B cell (primary cell): ENCODE measurements around the gene CYP4A11. TPM values are rescaled to one million over a fixed set of nuclear protein-coding genes. Genes with fewer than 3 reads are reported as not detected.
"Not testable (repeated sequence)": the region's sequence is repeated elsewhere in the genome, so short reads cannot be mapped to it uniquely, and the experiment has no call there.

Experiments used
- ATAC-seq: fragments of 200-7000 bp; cut with Tn5 transposase; one replicate; pipeline ENCODE4 v1.10.0; 2021; ENCODE audit warnings: low read depth, mild to moderate bottlenecking, moderate number of reproducible peaks, moderate library complexity
- CTCF ChIA-PET: fragments of 350-600 bp; sonication (Branson Sonifier 250); formaldehyde crosslinking; loops from one replicate; lab custom pipeline; 2021; ENCODE audit warnings: antibody characterized with exemption, inconsistent platforms; lab: Charles Lee
- POLR2A ChIA-PET: fragments of 350-600 bp; sonication (Branson Sonifier 250); formaldehyde crosslinking; loops from one replicate; lab custom pipeline; 2021; ENCODE audit warnings: antibody characterized with exemption; lab: Charles Lee
- DNase-seq: peaks from one replicate; pipeline ENCODE4 v3.0.0; 2013
- H2AFZ ChIP-seq: 2 replicates; pipeline ENCODE4 v1.6.1; 2012; ENCODE audit warnings: mild to moderate bottlenecking, low read depth, low read length; ENCODE audit not compliant: insufficient read depth, poor library complexity, severe bottlenecking
- H3K27ac ChIP-seq, 2 donors: 1 replicate in 1 of 2; 2 replicates in 1 of 2; pipeline ENCODE4 v1.5.1; 2012 to 2013; ENCODE audit warnings: low read length in 2 of 2, mild to moderate bottlenecking in 2 of 2, moderate library complexity in 1 of 2
- H3K27me3 ChIP-seq, 4 experiments: fragments of 200-600 bp in 1 of 4; sonication (generic) in 1 of 4; replicated peaks in 1 of 4; 1 replicate in 2 of 4; 2 replicates in 2 of 4; pipeline versions ENCODE4 v1.6.1 to v1.7.0; 2013 to 2016; ENCODE audit warnings: low read length in 3 of 4, mild to moderate bottlenecking in 2 of 4, mixed read lengths in 1 of 4, moderate library complexity in 1 of 4; ENCODE audit not compliant: insufficient read depth in 4 of 4, control insufficient read depth in 3 of 4; ENCODE audit errors: control extremely low read depth in 1 of 4
- H3K36me3 ChIP-seq, 2 experiments: replicated peaks in 1 of 2; 1 replicate in 1 of 2; 2 replicates in 1 of 2; pipeline versions ENCODE4 v1.6.1 to v1.7.1; 2013; ENCODE audit warnings: low read length in 1 of 2; ENCODE audit not compliant: insufficient read depth in 2 of 2, control insufficient read depth in 1 of 2; ENCODE audit errors: control extremely low read depth in 1 of 2, extremely low read depth in 1 of 2
- H3K4me1 ChIP-seq, 2 donors: fragments of 200-600 bp in 1 of 2; sonication (generic) in 1 of 2; 1 replicate in 1 of 2; 2 replicates in 1 of 2; pipeline versions ENCODE4 v1.5.1 to v1.6.1; 2013 to 2017; ENCODE audit warnings: low read length in 2 of 2; ENCODE audit not compliant: control insufficient read depth in 2 of 2, insufficient read depth in 2 of 2
- H3K4me2 ChIP-seq: replicated peaks from 2 replicates; pipeline ENCODE3; 2012; ENCODE audit warnings: mild to moderate bottlenecking, low read depth, low read length; ENCODE audit not compliant: poor library complexity, severe bottlenecking
- H3K4me3 ChIP-seq, 5 experiments: fragments of 200-600 bp in 1 of 5; sonication (generic) in 1 of 5; 1 replicate in 3 of 5; 2 replicates in 2 of 5; pipeline versions ENCODE4 v1.5.1 to v1.7.0; 2011 to 2016; ENCODE audit warnings: low read length in 4 of 5, mild to moderate bottlenecking in 4 of 5, low read depth in 2 of 5, control low read depth in 1 of 5, moderate library complexity in 1 of 5; ENCODE audit not compliant: insufficient read depth in 1 of 5; ENCODE audit errors: control extremely low read depth in 1 of 5, extremely low read depth in 1 of 5
- H3K79me2 ChIP-seq: fragments of 200-600 bp; sonication (generic); one replicate; pipeline ENCODE4 v1.6.0; 2016; ENCODE audit warnings: low read length; ENCODE audit not compliant: control insufficient read depth, insufficient read depth
- H3K9ac ChIP-seq: fragments of 200-600 bp; sonication (generic); 2 replicates; pipeline ENCODE4 v1.6.1; 2017; ENCODE audit warnings: mild to moderate bottlenecking, low read length, moderate library complexity
- H3K9me3 ChIP-seq, 3 donors: one replicate each; pipeline versions ENCODE4 v1.6.1 to v1.7.1; 2013; ENCODE audit warnings: low read length in 2 of 3; ENCODE audit not compliant: control insufficient read depth in 2 of 3, insufficient read depth in 1 of 3; ENCODE audit errors: control extremely low read depth in 1 of 3
- H4K20me1 ChIP-seq: 2 replicates; pipeline ENCODE4 v1.6.0; 2012; ENCODE audit warnings: mild to moderate bottlenecking, low read length; ENCODE audit not compliant: insufficient read depth, control insufficient read depth, poor library complexity, severe bottlenecking
- H3K27ac Mint-ChIP-seq: one replicate; pipeline ENCODE4 v1.8.0; 2021; ENCODE audit warnings: mixed read lengths
- H3K27me3 Mint-ChIP-seq: one replicate; pipeline ENCODE4 v1.8.0; 2021; ENCODE audit warnings: mixed read lengths
- H3K4me1 Mint-ChIP-seq: one replicate; pipeline ENCODE4 v1.8.0; 2021; ENCODE audit warnings: mixed read lengths
- H3K4me3 Mint-ChIP-seq: one replicate; pipeline ENCODE4 v1.8.0; 2021; ENCODE audit warnings: mixed read lengths
- H3K9me3 Mint-ChIP-seq: one replicate; pipeline ENCODE4 v1.8.0; 2022; ENCODE audit warnings: mixed read lengths; ENCODE audit not compliant: insufficient read depth
- EZH2 ChIP-seq: IDR thresholded peaks from 2 replicates; pipeline ENCODE4 v1.6.1; 2012; ENCODE audit warnings: borderline replicate concordance, low read depth, mild to moderate bottlenecking, moderate library complexity, low read length; ENCODE audit not compliant: insufficient read depth, poor library complexity, severe bottlenecking
- WGBS: methylation state at CpG from one replicate; pipeline ENCODE4 v1.1.5; 2013; ENCODE audit warnings: missing lambda C conversion rate; ENCODE audit not compliant: insufficient coverage; 5-methylcytosine and 5-hydroxymethylcytosine counted together
- intact Hi-C: fragments of 100-400 bp; cut with micrococcal nuclease; formaldehyde crosslinking; loops from one replicate; pipeline ENCODE4 v1.10.0; 2022
- polyA plus RNA-seq: library from polyadenylated mRNA; depleted of rRNA; stranded (reverse); fragments of >200 nt; gene quantifications from 2 replicates; pipeline ENCODE4 v1.2.3, GENCODE V29; 2012
- total RNA-seq, 2 donors: library from RNA; stranded (reverse); fragments of 120-200 nt in 1 of 2; gene quantifications; 1 replicate in 1 of 2; 2 replicates in 1 of 2; pipeline versions ENCODE4 v1.2.3 to v1.2.4, GENCODE V29; 2013 to 2022
- TF ChIP-seq, protein P1 (sequence below): fragments of 200-600 bp; IDR thresholded peaks from one replicate; pipeline ENCODE4 v1.8.0; 2022; ENCODE audit warnings: antibody characterized with exemption, mild to moderate bottlenecking

Gene CYP4A11
- total and polyA plus RNA-seq, 2 donors (not counting 1 experiment from before 2014, with no cell fraction given): not detected

GRCh38 chr1:46932020-46932419 lies 9.3 kb downstream of the CYP4A11 start:
- H3K79me2 ChIP-seq, H3K4me3 Mint-ChIP-seq, H4K20me1 ChIP-seq, H3K4me3 ChIP-seq, CTCF ChIA-PET, H3K4me2 ChIP-seq, H3K9me3 Mint-ChIP-seq, intact Hi-C loops, H3K9me3 ChIP-seq, H3K4me1 ChIP-seq, ATAC-seq, H3K27ac ChIP-seq, POLR2A ChIA-PET, H3K4me1 Mint-ChIP-seq, H3K36me3 ChIP-seq, H2AFZ ChIP-seq, H3K9ac ChIP-seq, H3K27me3 ChIP-seq, DNase-seq, H3K27ac Mint-ChIP-seq: not testable (repeated sequence)
- peaks cover 11% of the 10 kb centered on the region for H3K27me3 Mint-ChIP-seq
- no CpG with 5 or more reads among the region's 2 CpGs for WGBS

GRCh38 chr1:46931151-46931550 lies 10.1 kb downstream of the CYP4A11 start:
- no peaks in the 10 kb centered on the region for H3K4me1 ChIP-seq
- H3K27me3 ChIP-seq: no peaks in the 10 kb centered on the region
- Mint-ChIP-seq H3K27ac (no peak overlapping the region), H3K4me1 (no peaks in the 10 kb centered on the region), H3K4me3 (no peak overlapping the region), H3K9me3 (no peaks in the 10 kb centered on the region), H3K27me3 (peaks cover 11% of the 10 kb centered on the region)
- no peaks in the 10 kb centered on the region for H3K79me2 ChIP-seq
- no peaks in the 10 kb centered on the region for H4K20me1 ChIP-seq
- H3K9me3 ChIP-seq: no peaks in the 10 kb centered on the region
- TF ChIP-seq, protein P1, sequence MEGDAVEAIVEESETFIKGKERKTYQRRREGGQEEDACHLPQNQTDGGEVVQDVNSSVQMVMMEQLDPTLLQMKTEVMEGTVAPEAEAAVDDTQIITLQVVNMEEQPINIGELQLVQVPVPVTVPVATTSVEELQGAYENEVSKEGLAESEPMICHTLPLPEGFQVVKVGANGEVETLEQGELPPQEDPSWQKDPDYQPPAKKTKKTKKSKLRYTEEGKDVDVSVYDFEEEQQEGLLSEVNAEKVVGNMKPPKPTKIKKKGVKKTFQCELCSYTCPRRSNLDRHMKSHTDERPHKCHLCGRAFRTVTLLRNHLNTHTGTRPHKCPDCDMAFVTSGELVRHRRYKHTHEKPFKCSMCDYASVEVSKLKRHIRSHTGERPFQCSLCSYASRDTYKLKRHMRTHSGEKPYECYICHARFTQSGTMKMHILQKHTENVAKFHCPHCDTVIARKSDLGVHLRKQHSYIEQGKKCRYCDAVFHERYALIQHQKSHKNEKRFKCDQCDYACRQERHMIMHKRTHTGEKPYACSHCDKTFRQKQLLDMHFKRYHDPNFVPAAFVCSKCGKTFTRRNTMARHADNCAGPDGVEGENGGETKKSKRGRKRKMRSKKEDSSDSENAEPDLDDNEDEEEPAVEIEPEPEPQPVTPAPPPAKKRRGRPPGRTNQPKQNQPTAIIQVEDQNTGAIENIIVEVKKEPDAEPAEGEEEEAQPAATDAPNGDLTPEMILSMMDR: no peak
- no peak for TF ChIP-seq EZH2
- no peak overlapping the region for H3K9ac ChIP-seq
- WGBS: no CpG with 5 or more reads among the region's 3 CpGs
- ChIA-PET POLR2A (no interaction called here), CTCF (no interaction called here)
- ATAC-seq (no peak), DNase-seq (no peak)
- H2AFZ ChIP-seq: no peak overlapping the region
- intact Hi-C loops: no loop called here
- H3K27ac ChIP-seq: no peak overlapping the region
- H3K4me3 ChIP-seq: no peak overlapping the region
- H3K36me3 ChIP-seq: no peaks in the 10 kb centered on the region
- H3K4me2 ChIP-seq: no peak overlapping the region
